Measurements from ENCODE around the gene MEIS2.

The MEIS2 gene

DNA sequence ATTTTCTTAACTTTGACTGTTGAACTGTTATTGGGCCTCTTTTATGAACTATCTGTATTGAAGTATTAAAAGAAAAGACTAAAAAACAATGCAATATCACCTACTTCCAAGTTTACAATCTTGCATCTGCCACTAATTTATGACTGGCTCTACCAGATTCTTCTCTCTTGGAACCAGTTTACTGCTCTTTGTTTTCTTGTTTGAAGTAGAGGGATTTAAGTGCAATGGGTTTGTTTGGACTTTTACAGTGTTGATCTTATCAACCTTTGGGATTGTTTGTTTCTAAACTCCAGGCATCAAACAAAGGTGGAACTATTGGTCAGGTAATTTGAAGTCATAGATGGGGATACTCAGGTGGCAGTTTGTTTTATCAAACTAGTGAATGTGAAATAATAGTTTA lies 43.0 kb upstream of the MEIS2 start:
- no peak overlapping the region for H3K27ac ChIP-seq (replicated peaks)
- no peak overlapping the region for H3K4me3 ChIP-seq (replicated peaks; ENCODE audit: insufficient read depth, low read length)
- no peaks in the 10 kb centered on the region for H3K27me3 ChIP-seq (ENCODE audit: insufficient read depth, poor library complexity, severe bottlenecking)
- DNase-seq (ENCODE audit: low read depth in 1 of 2, low spot score in 1 of 2): no peak
- TF ChIP-seq POLR2AphosphoS5 (IDR thresholded peaks at IDR 0.05; ENCODE audit: low read depth): no peak
- TF ChIP-seq GABPA (IDR thresholded peaks at IDR 0.05; ENCODE audit: low read depth): no peak
- TF ChIP-seq, protein P1, sequence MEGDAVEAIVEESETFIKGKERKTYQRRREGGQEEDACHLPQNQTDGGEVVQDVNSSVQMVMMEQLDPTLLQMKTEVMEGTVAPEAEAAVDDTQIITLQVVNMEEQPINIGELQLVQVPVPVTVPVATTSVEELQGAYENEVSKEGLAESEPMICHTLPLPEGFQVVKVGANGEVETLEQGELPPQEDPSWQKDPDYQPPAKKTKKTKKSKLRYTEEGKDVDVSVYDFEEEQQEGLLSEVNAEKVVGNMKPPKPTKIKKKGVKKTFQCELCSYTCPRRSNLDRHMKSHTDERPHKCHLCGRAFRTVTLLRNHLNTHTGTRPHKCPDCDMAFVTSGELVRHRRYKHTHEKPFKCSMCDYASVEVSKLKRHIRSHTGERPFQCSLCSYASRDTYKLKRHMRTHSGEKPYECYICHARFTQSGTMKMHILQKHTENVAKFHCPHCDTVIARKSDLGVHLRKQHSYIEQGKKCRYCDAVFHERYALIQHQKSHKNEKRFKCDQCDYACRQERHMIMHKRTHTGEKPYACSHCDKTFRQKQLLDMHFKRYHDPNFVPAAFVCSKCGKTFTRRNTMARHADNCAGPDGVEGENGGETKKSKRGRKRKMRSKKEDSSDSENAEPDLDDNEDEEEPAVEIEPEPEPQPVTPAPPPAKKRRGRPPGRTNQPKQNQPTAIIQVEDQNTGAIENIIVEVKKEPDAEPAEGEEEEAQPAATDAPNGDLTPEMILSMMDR (IDR thresholded peaks at IDR 0.05; ENCODE audit: insufficient read depth, low read length): no peak
- TF ChIP-seq, protein P2, sequence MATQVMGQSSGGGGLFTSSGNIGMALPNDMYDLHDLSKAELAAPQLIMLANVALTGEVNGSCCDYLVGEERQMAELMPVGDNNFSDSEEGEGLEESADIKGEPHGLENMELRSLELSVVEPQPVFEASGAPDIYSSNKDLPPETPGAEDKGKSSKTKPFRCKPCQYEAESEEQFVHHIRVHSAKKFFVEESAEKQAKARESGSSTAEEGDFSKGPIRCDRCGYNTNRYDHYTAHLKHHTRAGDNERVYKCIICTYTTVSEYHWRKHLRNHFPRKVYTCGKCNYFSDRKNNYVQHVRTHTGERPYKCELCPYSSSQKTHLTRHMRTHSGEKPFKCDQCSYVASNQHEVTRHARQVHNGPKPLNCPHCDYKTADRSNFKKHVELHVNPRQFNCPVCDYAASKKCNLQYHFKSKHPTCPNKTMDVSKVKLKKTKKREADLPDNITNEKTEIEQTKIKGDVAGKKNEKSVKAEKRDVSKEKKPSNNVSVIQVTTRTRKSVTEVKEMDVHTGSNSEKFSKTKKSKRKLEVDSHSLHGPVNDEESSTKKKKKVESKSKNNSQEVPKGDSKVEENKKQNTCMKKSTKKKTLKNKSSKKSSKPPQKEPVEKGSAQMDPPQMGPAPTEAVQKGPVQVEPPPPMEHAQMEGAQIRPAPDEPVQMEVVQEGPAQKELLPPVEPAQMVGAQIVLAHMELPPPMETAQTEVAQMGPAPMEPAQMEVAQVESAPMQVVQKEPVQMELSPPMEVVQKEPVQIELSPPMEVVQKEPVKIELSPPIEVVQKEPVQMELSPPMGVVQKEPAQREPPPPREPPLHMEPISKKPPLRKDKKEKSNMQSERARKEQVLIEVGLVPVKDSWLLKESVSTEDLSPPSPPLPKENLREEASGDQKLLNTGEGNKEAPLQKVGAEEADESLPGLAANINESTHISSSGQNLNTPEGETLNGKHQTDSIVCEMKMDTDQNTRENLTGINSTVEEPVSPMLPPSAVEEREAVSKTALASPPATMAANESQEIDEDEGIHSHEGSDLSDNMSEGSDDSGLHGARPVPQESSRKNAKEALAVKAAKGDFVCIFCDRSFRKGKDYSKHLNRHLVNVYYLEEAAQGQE (IDR thresholded peaks at IDR 0.05; ENCODE audit: insufficient replicate concordance, low read depth): no peak
- no peak for TF ChIP-seq SPI1 (IDR thresholded peaks at IDR 0.05; ENCODE audit: borderline replicate concordance, low read depth)

DNA sequence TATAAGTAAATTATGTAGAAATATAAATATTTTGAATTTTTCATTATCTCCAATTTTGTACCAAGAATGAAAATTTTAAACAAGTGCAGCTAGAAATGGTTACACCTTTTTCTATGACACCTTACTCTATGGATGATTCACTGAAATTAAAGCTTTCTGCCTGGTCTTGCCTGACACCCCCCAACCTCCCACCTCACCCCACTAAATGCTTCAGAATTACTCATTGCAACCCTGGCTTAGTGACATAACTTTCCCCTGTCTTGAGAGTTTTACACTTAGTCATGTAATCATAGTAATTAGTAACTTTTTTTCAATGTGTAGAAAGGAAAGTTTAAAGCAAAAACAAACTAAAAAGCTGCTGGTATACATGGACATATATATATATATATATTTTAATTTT lies 42.0 kb upstream of the MEIS2 start:
- no peak for DNase-seq (ENCODE audit: low read depth in 1 of 2, low spot score in 1 of 2)
- TF ChIP-seq, protein P1 (IDR thresholded peaks at IDR 0.05; ENCODE audit: insufficient read depth, low read length): no peak
- TF ChIP-seq SPI1 (IDR thresholded peaks at IDR 0.05; ENCODE audit: borderline replicate concordance, low read depth) (no peak), POLR2AphosphoS5 (IDR thresholded peaks at IDR 0.05; ENCODE audit: low read depth) (no peak), GABPA (IDR thresholded peaks at IDR 0.05; ENCODE audit: low read depth) (no peak)
- TF ChIP-seq, protein P2 (IDR thresholded peaks at IDR 0.05; ENCODE audit: insufficient replicate concordance, low read depth): no peak
- Histone ChIP-seq H3K27me3 (ENCODE audit: insufficient read depth, poor library complexity, severe bottlenecking) (no peaks in the 10 kb centered on the region), H3K4me3 (replicated peaks; ENCODE audit: insufficient read depth, low read length) (no peak overlapping the region), H3K27ac (replicated peaks) (no peak overlapping the region)

DNA sequence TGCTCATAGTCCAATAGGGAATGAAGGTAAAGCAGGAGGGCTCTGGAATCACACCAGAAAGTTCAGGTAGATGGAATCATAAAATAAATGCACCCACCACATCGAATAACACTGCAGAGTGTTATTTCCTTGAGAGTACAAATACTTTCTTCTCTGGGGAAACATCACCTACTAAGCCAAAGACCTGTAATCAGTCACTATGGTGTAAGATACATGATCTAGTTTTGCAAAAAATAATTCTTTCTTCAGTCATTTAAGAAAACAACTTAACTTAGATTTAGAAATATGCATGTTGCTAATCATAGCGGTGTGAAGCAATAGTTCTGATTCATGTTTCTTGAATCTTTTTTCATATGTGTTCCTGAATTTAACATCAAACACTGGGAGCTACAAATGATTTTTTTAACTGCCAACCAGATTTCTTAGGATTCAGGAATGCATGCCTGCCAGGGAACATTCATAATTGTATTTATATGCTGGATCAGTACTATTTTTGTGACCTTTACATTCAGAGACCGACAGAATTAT lies 40.2 kb upstream of the MEIS2 start:
- TF ChIP-seq SPI1 (IDR thresholded peaks at IDR 0.05; ENCODE audit: borderline replicate concordance, low read depth) (no peak), POLR2AphosphoS5 (IDR thresholded peaks at IDR 0.05; ENCODE audit: low read depth) (no peak), GABPA (IDR thresholded peaks at IDR 0.05; ENCODE audit: low read depth) (no peak)
- TF ChIP-seq, protein P2 (IDR thresholded peaks at IDR 0.05; ENCODE audit: insufficient replicate concordance, low read depth): no peak
- TF ChIP-seq, protein P1 (IDR thresholded peaks at IDR 0.05; ENCODE audit: insufficient read depth, low read length): no peak
- H3K4me3 ChIP-seq (replicated peaks; ENCODE audit: insufficient read depth, low read length): no peak overlapping the region

More for the DNA sequence above, 40.2 kb upstream of the MEIS2 start:
- H3K27ac ChIP-seq (replicated peaks): no peak overlapping the region
- no peak for DNase-seq (ENCODE audit: low read depth in 1 of 2, low spot score in 1 of 2)
- no peaks in the 10 kb centered on the region for H3K27me3 ChIP-seq (ENCODE audit: insufficient read depth, poor library complexity, severe bottlenecking)
